ENCODE data around the gene CFAP57.

DNA sequence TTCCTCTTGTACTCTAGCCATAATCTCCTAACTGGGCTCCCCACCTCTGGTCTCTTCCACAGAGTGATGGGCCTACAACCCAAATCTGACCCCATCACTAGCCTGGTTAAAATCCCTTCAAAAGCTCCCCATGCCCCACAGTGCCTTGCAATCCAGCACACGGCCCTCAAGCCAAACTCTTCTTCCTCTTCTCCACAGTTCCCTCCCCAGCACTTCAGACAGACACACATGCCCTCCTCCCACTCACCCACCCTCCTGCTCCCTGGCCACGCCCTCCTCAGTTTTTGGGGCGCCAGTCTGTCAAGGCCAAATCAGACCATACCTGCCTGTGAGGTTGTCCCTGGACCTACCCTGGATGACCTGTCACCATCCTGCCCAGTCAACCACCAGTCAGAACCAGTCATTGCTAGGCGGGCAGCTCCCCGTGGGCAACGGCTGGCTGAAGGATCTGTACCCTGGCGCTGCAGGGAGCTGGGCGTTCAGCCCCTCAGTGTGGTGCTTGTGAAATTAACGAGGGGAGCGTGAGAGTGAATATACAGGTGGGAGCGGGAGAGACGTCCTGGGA, 112.5 kb downstream of the CFAP57 start:
- no peak for TF ChIP-seq CTCF (conservative IDR thresholded peaks at IDR 0.05)
- TF ChIP-seq EZH2 (IDR thresholded peaks at IDR 0.05; ENCODE audit: low read depth) = no peak
